IMR-90 (cell line): ENCODE results near the gene SELENOM.

Source experiments
- CEBPB ChIP-seq: IDR thresholded peaks from 2 replicates; pipeline ENCODE4 v1.6.1; 2012; ENCODE audit warnings: low read depth, low read length, improper control_type of control experiment
- CTCF ChIP-seq: conservative IDR thresholded peaks from 2 replicates; pipeline ENCODE4 v1.5.1; 2012; ENCODE audit warnings: mild to moderate bottlenecking, low read depth, low read length, improper control_type of control experiment
- POLR2A ChIP-seq: IDR thresholded peaks from 2 replicates; pipeline ENCODE4 v1.6.1; 2012; ENCODE audit warnings: mild to moderate bottlenecking, low read depth, low read length
- RFX5 ChIP-seq: IDR thresholded peaks from 2 replicates; pipeline ENCODE4 v1.8.0; 2012; ENCODE audit warnings: low read depth, mild to moderate bottlenecking, low read length, moderate library complexity
- USF2 ChIP-seq: fragments of 150-350 bp; IDR thresholded peaks from 2 replicates; pipeline ENCODE4 v1.6.1; 2017; ENCODE audit warnings: mild to moderate bottlenecking, antibody characterized with exemption, low read length, low read depth

- TF ChIP-seq CTCF (no peak), USF2 (no peak), POLR2A (no peak), RFX5 (no peak), CEBPB (no peak)
Measured at GRCh38 chr22:31085493-31085824, 21.9 kb downstream of the SELENOM start.
